ENCODE results near the gene MRPL58. TPM values are rescaled to one million over a fixed set of nuclear protein-coding genes. Genes with fewer than 3 reads are reported as not detected.

The MRPL58 gene
- total and polyA plus RNA-seq, 4 donors = 14.7 to 55.5 (median 35.7) TPM

- Histone ChIP-seq H3K4me1 (ENCODE audit: control insufficient read depth in 5 of 5, insufficient read depth in 5 of 5, low read length in 5 of 5) (peaks cover 0 to 14% (median 0%) of the 10 kb centered on the region in 5 donors), H3K9me3 (ENCODE audit: control insufficient read depth in 4 of 4, insufficient read depth in 3 of 4, low read length in 3 of 4) (no peaks in the 10 kb centered on the region), H3K9ac (ENCODE audit: insufficient read depth in 1 of 2, low read length in 2 of 2) (peak overlapping the region in 1 of 2 donors; percentile 11), H3K36me3 (ENCODE audit: control insufficient read depth in 4 of 4, insufficient read depth in 4 of 4, low read length in 4 of 4) (no peaks in the 10 kb centered on the region), H3K27me3 (ENCODE audit: control insufficient read depth in 3 of 3, insufficient read depth in 3 of 3, low read length in 2 of 3) (peaks cover 0 to 15% (median 14%) of the 10 kb centered on the region in 3 donors), H3K4me3 (peak overlapping the region; percentile 71), H3K27ac (ENCODE audit: low read depth in 1 of 2, low read length in 1 of 2) (peak overlapping the region in 1 of 2 donors; percentile 69)
- DNase-seq (no peak), ATAC-seq (ENCODE audit: insufficient read depth, low FRiP score) (no peak)
- TF ChIP-seq CTCF (IDR thresholded peaks at IDR 0.05; ENCODE audit: control extremely low read depth, extremely low read depth) = no peak
- 71 to 77% methylated on average over 8 of the region's 8 CpGs for WGBS, 2 donors
Observed at GRCh38 chr17:74971069-74971841, 41.2 kb upstream of the MRPL58 start.

- ATAC-seq (ENCODE audit: insufficient read depth, low FRiP score) = no peak
- Histone ChIP-seq H3K9ac (ENCODE audit: insufficient read depth in 1 of 2, low read length in 2 of 2) (no peak overlapping the region), H3K4me3 (peak overlapping the region; percentile 71)
Observed at GRCh38 chr17:74971842-74972106, 40.7 kb upstream of the MRPL58 start.

GRCh38 chr17:74972107-74972972 lies 40.1 kb upstream of the MRPL58 start, which contains the start of gene HID1:
TSS of gene HID1 (minus strand) at chr17:74972759. CDS start at chr17:74972656, 103 bp downstream.
- 1 to 2% methylated on average over 62 to 95 of the region's 95 CpGs for WGBS, 2 donors
- peaks cover 0 to 15% (median 14%) of the 10 kb centered on the region in 3 donors for H3K27me3 ChIP-seq (ENCODE audit: control insufficient read depth in 3 of 3, insufficient read depth in 3 of 3, low read length in 2 of 3)
- TF ChIP-seq CTCF (IDR thresholded peaks at IDR 0.05; ENCODE audit: control extremely low read depth, extremely low read depth) = no peak
- H3K27ac ChIP-seq (ENCODE audit: low read depth in 1 of 2, low read length in 1 of 2) = peak within 1 kb of the TSS; percentile 46 to 69
- no peaks in the 10 kb centered on the region for H3K36me3 ChIP-seq (ENCODE audit: control insufficient read depth in 4 of 4, insufficient read depth in 4 of 4, low read length in 4 of 4)
- ATAC-seq (ENCODE audit: insufficient read depth, low FRiP score) (peak; percentile 73), DNase-seq (peak; percentile 42 to 78 (median 66))
- H3K9ac ChIP-seq (ENCODE audit: insufficient read depth in 1 of 2, low read length in 2 of 2) = no peak within 1 kb of the TSS
- no peaks in the 10 kb centered on the region for H3K9me3 ChIP-seq (ENCODE audit: control insufficient read depth in 4 of 4, insufficient read depth in 3 of 4, low read length in 3 of 4)
- H3K4me3 ChIP-seq = peak within 1 kb of the TSS; percentile 71
- H3K4me1 ChIP-seq (ENCODE audit: control insufficient read depth in 5 of 5, insufficient read depth in 5 of 5, low read length in 5 of 5) = peaks cover 0 to 14% (median 0%) of the 10 kb centered on the region in 5 donors

More at GRCh38 chr17:74971842-74972106, 40.7 kb upstream of the MRPL58 start:
- DNase-seq = no peak
- Histone ChIP-seq H3K9me3 (ENCODE audit: control insufficient read depth in 4 of 4, insufficient read depth in 3 of 4, low read length in 3 of 4) (no peaks in the 10 kb centered on the region), H3K27me3 (ENCODE audit: control insufficient read depth in 3 of 3, insufficient read depth in 3 of 3, low read length in 2 of 3) (peaks cover 0 to 15% (median 14%) of the 10 kb centered on the region in 3 donors), H3K4me1 (ENCODE audit: control insufficient read depth in 5 of 5, insufficient read depth in 5 of 5, low read length in 5 of 5) (peaks cover 0 to 14% (median 0%) of the 10 kb centered on the region in 5 donors), H3K27ac (ENCODE audit: low read depth in 1 of 2, low read length in 1 of 2) (peak overlapping the region in 1 of 2 donors; percentile 69), H3K36me3 (ENCODE audit: control insufficient read depth in 4 of 4, insufficient read depth in 4 of 4, low read length in 4 of 4) (no peaks in the 10 kb centered on the region)
- TF ChIP-seq CTCF (IDR thresholded peaks at IDR 0.05; ENCODE audit: control extremely low read depth, extremely low read depth) = no peak
- WGBS, 2 donors = 16 to 31% methylated on average over 8 to 9 of the region's 9 CpGs

Data from lung (tissue), 12 donors.